Measurements from ENCODE around the gene TM4SF18.
"Not testable (repeated sequence)": the region's sequence is repeated elsewhere in the genome, so short reads cannot be mapped to it uniquely, and the experiment has no call there.

TM4SF18 gene

GRCh38 chr3:149368201-149368673 is 34.8 kb upstream of the TM4SF18 start:
- DNase-seq = no peak

- peak; percentile 9 for DNase-seq
Observed at GRCh38 chr3:149366941-149367840, 33.8 kb upstream of the TM4SF18 start.

- no peak for DNase-seq
Observed at GRCh38 chr3:149366031-149366430, 32.6 kb upstream of the TM4SF18 start.

GRCh38 chr3:149364624-149365023 is 31.2 kb upstream of the TM4SF18 start:
- DNase-seq = no peak

- DNase-seq = no peak
Observed at GRCh38 chr3:149363053-149363452, 29.6 kb upstream of the TM4SF18 start.

- no peak for DNase-seq
Observed at GRCh38 chr3:149362366-149362765, 28.9 kb upstream of the TM4SF18 start.

GRCh38 chr3:149356630-149357029 is 23.2 kb upstream of the TM4SF18 start:
- DNase-seq = no peak

GRCh38 chr3:149356044-149356592 is 22.7 kb upstream of the TM4SF18 start:
- no peak for DNase-seq

GRCh38 chr3:149353581-149354184 is 20.2 kb upstream of the TM4SF18 start:
- no peak for DNase-seq

- DNase-seq = peak; percentile 14
Observed at GRCh38 chr3:149352556-149352955, 19.1 kb upstream of the TM4SF18 start.

- no peak for DNase-seq
Observed at GRCh38 chr3:149343951-149344350, 10.5 kb upstream of the TM4SF18 start.

- DNase-seq = no peak
Observed at GRCh38 chr3:149342413-149343380, 9.3 kb upstream of the TM4SF18 start.

GRCh38 chr3:149340310-149340933 is 7.0 kb upstream of the TM4SF18 start:
- no peak for DNase-seq

- DNase-seq = no peak
Observed at GRCh38 chr3:149339931-149340309, 6.5 kb upstream of the TM4SF18 start.

- not testable (repeated sequence) for DNase-seq
Observed at GRCh38 chr3:149337486-149337885, 4.0 kb upstream of the TM4SF18 start.

GRCh38 chr3:149336925-149337324 is 3.5 kb upstream of the TM4SF18 start:
- DNase-seq = no peak

GRCh38 chr3:149332771-149333170 is 665 bp downstream of the TM4SF18 start:
- DNase-seq = no peak

- DNase-seq = no peak
Observed at GRCh38 chr3:149332227-149332765, 1.1 kb downstream of the TM4SF18 start.

GRCh38 chr3:149331396-149331795 is 2.0 kb downstream of the TM4SF18 start:
- DNase-seq = no peak

- no peak for DNase-seq
Observed at GRCh38 chr3:149330609-149331331, 2.7 kb downstream of the TM4SF18 start.

- DNase-seq = no peak
Observed at GRCh38 chr3:149327156-149327555, 6.3 kb downstream of the TM4SF18 start.

All from activated naive CD4-positive, alpha-beta T cell treated with Interleukin-2 at 50 U/mL for 16 hours (primary cell).